ENCODE data around the gene FGFR3. TPM values are rescaled to one million over a fixed set of nuclear protein-coding genes. Genes with fewer than 3 reads are reported as not detected.

Gene FGFR3
- total RNA-seq, 2 experiments from 2014 or later, result not detected

- BruUV-seq (replicated peaks), result no TSS peak
- DNase-seq (ENCODE audit: low spot score), result no peak
- intact Hi-C loops (cut with micrococcal nuclease; ENCODE audit: unreplicated experiment), result no loop called here
- TF ChIP-seq EZH2phosphoT487 (IDR thresholded peaks at IDR 0.05; ENCODE audit: borderline replicate concordance, low read depth, low read length) (no peak), CTCF (conservative IDR thresholded peaks at IDR 0.05; ENCODE audit: low read length) (no peak)
- Histone ChIP-seq H3K9me2 (ENCODE audit: insufficient read depth, low read length) (no peaks in the 10 kb centered on the region), H3K36me3 (ENCODE audit: insufficient read depth, low read length) (no peaks in the 10 kb centered on the region), H3K4me1 (ENCODE audit: insufficient read depth, low read length, poor library complexity, severe bottlenecking) (no peaks in the 10 kb centered on the region), H3K79me2 (ENCODE audit: insufficient read depth, low read depth, low read length) (no peaks in the 10 kb centered on the region), H3K4me2 (ENCODE audit: low read length) (no peak overlapping the region), H3K27ac (ENCODE audit: low read depth, low read length, poor library complexity, severe bottlenecking) (no peak overlapping the region), H3K4me3 (ENCODE audit: low read depth, low read length, poor library complexity, severe bottlenecking) (no peak overlapping the region), H2AFZ (ENCODE audit: low read length) (no peak overlapping the region), H3K9me3 (ENCODE audit: low read length) (no peaks in the 10 kb centered on the region), H4K20me1 (ENCODE audit: insufficient read depth, low read length) (no peaks in the 10 kb centered on the region)
- ChIA-PET POLR2A (no interaction called here), CTCF (ENCODE audit: unreplicated experiment) (no interaction called here)
These were observed 36.0 kb upstream of the FGFR3 start for GRCh38 chr4:1756893-1757779.

DNA sequence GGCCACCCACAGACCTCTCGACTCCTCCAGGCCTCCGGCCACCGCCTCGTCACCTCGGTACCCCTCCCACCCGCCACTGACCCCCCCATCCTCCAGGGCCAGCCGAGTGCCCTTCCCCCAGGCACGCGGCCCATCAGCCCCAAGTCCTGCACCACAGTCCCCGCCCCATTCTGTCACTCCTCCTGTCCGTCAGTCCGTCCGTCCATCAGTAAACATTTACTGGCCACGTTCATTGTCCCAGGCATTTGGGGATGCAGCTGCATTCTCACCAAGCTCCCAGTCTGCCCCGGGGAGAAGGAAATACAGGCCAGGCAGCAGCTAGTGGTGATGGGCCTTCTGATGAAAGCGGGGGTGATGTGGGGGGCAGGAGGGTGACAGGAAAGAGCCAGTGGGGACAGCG is 35.3 kb upstream of the FGFR3 start:
- no peaks in the 10 kb centered on the region for H3K36me3 ChIP-seq (ENCODE audit: insufficient read depth, low read length)
- no peak for DNase-seq (ENCODE audit: low spot score)
- no peak overlapping the region for H3K27ac ChIP-seq (ENCODE audit: low read depth, low read length, poor library complexity, severe bottlenecking)
- H3K4me1 ChIP-seq (ENCODE audit: insufficient read depth, low read length, poor library complexity, severe bottlenecking), result no peaks in the 10 kb centered on the region
- no peaks in the 10 kb centered on the region for H3K9me3 ChIP-seq (ENCODE audit: low read length)
- intact Hi-C loops (cut with micrococcal nuclease; ENCODE audit: unreplicated experiment), result no loop called here
- H3K79me2 ChIP-seq (ENCODE audit: insufficient read depth, low read depth, low read length), result no peaks in the 10 kb centered on the region
- H3K9me2 ChIP-seq (ENCODE audit: insufficient read depth, low read length), result no peaks in the 10 kb centered on the region
- H3K4me2 ChIP-seq (ENCODE audit: low read length), result no peak overlapping the region
- POLR2A ChIA-PET, result no interaction called here
- no peaks in the 10 kb centered on the region for H4K20me1 ChIP-seq (ENCODE audit: insufficient read depth, low read length)
- CTCF ChIA-PET (ENCODE audit: unreplicated experiment), result no interaction called here
- no peak overlapping the region for H3K4me3 ChIP-seq (ENCODE audit: low read depth, low read length, poor library complexity, severe bottlenecking)
- no TSS peak for BruUV-seq (replicated peaks)
- H2AFZ ChIP-seq (ENCODE audit: low read length), result no peak overlapping the region
- no peak for TF ChIP-seq EZH2phosphoT487 (IDR thresholded peaks at IDR 0.05; ENCODE audit: borderline replicate concordance, low read depth, low read length)
- no peak for TF ChIP-seq CTCF (conservative IDR thresholded peaks at IDR 0.05; ENCODE audit: low read length)

All from OCI-LY7 (cell line).